KOPT-K1 (cell line): ENCODE results near the gene CMTM1.
"Not testable (repeated sequence)": the region's sequence is repeated elsewhere in the genome, so short reads cannot be mapped to it uniquely, and the experiment has no call there.

ENCODE experiments used
- H3K27ac ChIP-seq: fragments of 200-600 bp; sonication (generic); 2 replicates; pipeline ENCODE4 v1.5.1; 2016; ENCODE audit warnings: antibody characterized with exemption, mild to moderate bottlenecking, low read depth, low read length; ENCODE audit not compliant: poor library complexity, severe bottlenecking
- H3K36me3 ChIP-seq: fragments of 200-600 bp; sonication (generic); 2 replicates; pipeline ENCODE4 v1.5.1; 2017; ENCODE audit warnings: antibody characterized with exemption, mild to moderate bottlenecking, low read length, moderate library complexity; ENCODE audit not compliant: insufficient read depth
- H3K9me3 ChIP-seq: fragments of 200-600 bp; sonication (generic); 2 replicates; pipeline ENCODE4 v1.5.1; 2017; ENCODE audit warnings: antibody characterized with exemption, low read length, mild to moderate bottlenecking; ENCODE audit not compliant: insufficient read depth, poor library complexity, severe bottlenecking

Gene CMTM1

DNA sequence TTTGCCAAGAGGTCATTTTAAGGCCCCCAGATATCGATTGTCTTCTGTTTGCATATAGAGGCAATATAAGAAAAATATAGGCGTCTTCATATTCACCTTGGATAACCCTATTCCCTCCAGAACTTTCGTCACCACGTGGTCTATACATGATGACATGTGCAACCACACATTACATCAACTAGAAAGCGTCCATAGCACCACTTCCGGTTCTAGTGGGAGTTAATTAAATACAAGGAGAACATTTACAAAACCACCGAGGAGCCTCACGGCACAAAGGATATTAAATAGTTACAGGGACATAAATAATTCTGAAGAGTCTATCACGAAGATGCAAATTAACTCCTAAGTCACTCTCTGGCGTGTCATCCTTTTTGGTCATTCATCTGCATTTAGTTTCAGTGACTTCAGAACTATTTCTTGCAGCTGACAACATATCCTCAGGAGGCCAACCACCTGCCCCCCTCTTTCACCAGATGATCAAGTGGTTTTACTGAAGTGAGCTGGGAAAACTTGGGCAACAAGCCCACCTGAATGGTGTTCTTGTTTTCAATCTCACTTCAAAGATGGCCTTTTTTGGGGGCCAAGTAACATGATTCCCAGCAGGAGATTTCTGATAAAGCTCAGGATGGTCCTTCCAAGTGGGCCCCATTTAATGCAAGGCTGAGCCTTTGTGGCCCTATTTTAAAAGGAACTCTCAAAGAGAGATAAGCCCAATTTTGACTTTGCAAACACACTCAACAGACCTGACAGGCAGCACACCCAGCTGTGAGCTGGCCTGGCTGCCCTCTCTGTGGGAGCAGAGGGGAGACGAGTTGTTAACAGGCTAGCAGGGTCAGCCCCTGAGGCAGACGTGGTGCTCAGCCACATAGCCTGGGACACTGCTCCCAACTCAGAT is 53.5 kb downstream of the CMTM1 start:
- peaks cover 6% of the 10 kb centered on the region; the same call in 1 of the 2 replicates for H3K36me3 ChIP-seq
- H3K27ac ChIP-seq = no peak overlapping the region
- no peaks in the 10 kb centered on the region for H3K9me3 ChIP-seq

DNA sequence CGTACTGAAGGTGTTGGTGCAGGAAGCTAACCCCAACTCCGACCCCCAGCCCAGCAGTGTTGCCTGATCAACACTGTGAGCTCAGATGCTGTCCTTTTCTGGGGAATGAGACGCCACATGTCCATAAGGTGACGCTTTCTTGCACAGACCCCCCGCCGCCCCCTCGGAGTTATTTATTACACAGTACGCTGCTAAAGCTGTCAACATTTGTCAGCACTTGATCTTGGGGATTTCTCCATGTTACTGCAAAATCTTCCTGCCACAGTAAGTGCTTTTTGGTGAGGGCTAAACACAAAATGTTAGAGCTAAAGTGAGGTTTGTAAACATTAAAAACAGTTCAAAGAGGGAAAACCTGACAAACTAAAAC is 54.2 kb downstream of the CMTM1 start:
- Histone ChIP-seq H3K9me3 (no peaks in the 10 kb centered on the region), H3K36me3 (no peaks in the 10 kb centered on the region), H3K27ac (no peak overlapping the region)

DNA sequence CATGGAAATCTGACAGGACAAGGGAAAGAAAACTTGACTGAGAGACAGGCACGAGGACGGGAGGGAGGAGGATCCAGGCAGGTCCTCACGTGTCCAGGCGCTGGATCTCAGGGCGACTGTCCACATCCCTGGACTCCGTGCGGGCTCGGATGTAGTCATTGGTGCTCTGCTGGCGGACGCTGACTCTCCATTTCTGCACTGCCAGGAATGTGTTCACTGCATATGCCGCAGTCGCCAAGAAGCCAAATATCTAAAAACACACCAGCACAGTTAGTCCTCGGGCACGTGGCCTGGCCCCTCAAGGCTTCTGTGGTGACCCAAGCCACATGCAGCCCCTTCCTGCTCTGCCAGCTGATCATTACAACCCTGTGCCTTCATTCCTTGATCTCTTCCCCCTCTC is 55.7 kb downstream of the CMTM1 start:
- no peaks in the 10 kb centered on the region for H3K36me3 ChIP-seq
- no peaks in the 10 kb centered on the region for H3K9me3 ChIP-seq
- H3K27ac ChIP-seq = no peak overlapping the region

DNA sequence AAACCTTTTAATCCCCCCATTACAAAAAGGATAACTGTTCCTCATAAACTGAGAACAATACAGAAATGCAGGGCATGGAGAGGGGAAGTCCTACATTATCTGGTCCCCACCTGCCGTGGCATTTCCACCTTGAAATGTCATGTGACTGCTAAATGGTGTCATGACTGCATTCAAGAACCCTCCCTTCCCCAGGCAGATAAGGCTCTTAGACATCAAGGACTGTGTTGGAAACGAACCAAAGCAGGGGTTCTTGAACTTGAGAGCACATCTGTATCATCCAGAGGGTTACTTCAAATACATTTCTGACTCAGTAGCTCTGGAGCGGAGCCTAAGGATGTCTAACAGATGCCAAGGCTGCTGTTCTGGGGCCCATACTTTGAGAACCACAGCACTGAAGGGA is 56.6 kb downstream of the CMTM1 start:
- Histone ChIP-seq H3K9me3 (no peaks in the 10 kb centered on the region), H3K27ac (no peak overlapping the region), H3K36me3 (no peaks in the 10 kb centered on the region)

DNA sequence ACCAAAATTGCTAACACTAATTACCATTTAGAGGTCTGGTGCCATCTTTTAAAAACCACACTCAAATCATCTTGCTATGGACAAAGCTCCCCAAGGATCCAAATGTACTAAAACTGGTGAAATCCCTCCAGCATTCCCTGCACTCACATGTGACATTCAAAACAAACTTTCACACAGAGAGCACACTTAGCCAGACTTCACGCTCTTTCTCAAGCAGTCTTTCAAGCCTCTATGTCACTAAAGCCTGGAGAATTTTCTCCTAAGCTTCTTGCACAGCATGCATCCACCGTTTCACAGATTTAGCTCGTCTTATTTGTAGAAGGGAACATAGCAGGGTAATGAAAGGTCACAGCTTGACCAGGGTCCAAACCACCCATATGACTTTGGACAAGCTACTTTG is 57.5 kb downstream of the CMTM1 start:
- Histone ChIP-seq H3K9me3 (no peaks in the 10 kb centered on the region), H3K36me3 (no peaks in the 10 kb centered on the region), H3K27ac (no peak overlapping the region)

DNA sequence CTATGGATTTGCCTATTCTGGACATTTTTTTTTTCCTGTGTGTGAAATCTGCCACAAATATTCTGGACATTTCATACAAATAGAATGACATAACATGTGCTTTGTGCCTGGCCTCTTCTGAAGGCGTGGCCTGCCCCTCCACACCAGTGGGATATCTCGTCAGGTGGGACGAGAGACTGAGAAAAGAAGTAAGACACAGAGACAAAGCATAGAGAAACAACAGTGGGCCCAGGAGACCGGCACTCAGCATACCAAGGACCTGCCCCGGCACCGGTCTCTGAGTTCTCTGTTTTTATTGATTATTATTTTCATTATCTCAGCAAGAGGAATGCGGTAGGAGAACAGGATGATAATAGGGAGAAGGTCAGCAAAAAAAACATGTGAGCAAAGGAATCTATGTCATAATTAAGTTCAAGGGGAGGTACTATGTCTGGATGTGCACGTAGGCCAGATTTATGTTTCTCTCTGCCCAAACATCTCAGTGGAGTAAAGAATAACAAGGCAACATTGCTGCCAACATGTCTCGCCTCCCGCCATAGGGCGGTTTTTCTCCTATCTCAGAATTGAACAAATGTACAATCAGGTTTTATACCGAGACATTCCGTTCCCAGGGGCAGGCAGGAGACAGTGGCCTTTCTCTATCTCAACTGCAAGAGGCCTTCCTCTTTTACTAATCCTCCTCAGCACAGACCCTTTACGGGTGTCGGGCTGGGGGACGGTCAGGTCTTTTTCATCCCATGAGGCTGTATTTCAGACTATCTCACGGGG is 61.6 kb downstream of the CMTM1 start:
- H3K9me3 ChIP-seq, H3K36me3 ChIP-seq, H3K27ac ChIP-seq: not testable (repeated sequence)
